Left lung (tissue), 10 donors: ENCODE results near the gene LHCGR. TPM values are rescaled to one million over a fixed set of nuclear protein-coding genes. Genes with fewer than 3 reads are reported as not detected.
A peak's percentile ranks its signal among the peaks of the same experiment; 100 is the strongest.

Source experiments
- ATAC-seq: fragments of 200-7000 bp; cut with Tn5 transposase; one replicate; pipeline ENCODE4 v1.9.1; 2020; ENCODE audit warnings: moderate library complexity
- DNase-seq, 4 donors: peaks; one replicate each; pipeline ENCODE4 v3.0.0-alpha.2; 2013 to 2020
- H3K27ac ChIP-seq, 2 donors: fragments of 200-600 bp; sonication (generic) in 1 of 2; one replicate each; pipeline versions ENCODE4 v1.5.0 to v1.8.0; 2020 to 2021
- H3K27me3 ChIP-seq, 2 donors: fragments of 200-600 bp; sonication (generic) in 1 of 2; one replicate each; pipeline versions ENCODE4 v1.5.0 to v1.8.0; 2020 to 2021
- H3K36me3 ChIP-seq, 2 donors: fragments of 200-600 bp; sonication (generic) in 1 of 2; one replicate each; pipeline versions ENCODE4 v1.5.0 to v1.8.0; 2020 to 2021
- H3K4me1 ChIP-seq, 2 donors: fragments of 200-600 bp; one replicate each; pipeline ENCODE4 v1.8.0; 2021
- H3K4me3 ChIP-seq, 2 donors: fragments of 200-600 bp; sonication (generic) in 1 of 2; one replicate each; pipeline versions ENCODE4 v1.5.0 to v1.8.0; 2020 to 2021; ENCODE audit warnings: mild to moderate bottlenecking in 1 of 2
- H3K9me3 ChIP-seq, 2 donors: fragments of 200-600 bp; sonication (generic) in 1 of 2; one replicate each; pipeline versions ENCODE4 v1.5.0 to v1.8.0; 2020 to 2021
- CTCF ChIP-seq, 2 donors: fragments of 200-600 bp; sonication (generic) in 1 of 2; IDR thresholded peaks; one replicate each; pipeline versions ENCODE4 v1.5.0 to v1.8.0; 2021; ENCODE audit warnings: antibody characterized with exemption in 2 of 2
- intact Hi-C, 2 donors: fragments of 100-400 bp; cut with DNase I; formaldehyde crosslinking; loops; one replicate each; pipeline versions ENCODE4 v1.11.2 to v1.14.2; 2022
- polyA plus RNA-seq, 6 donors: library from polyadenylated mRNA; unstranded; fragments of 120-200 nt; gene quantifications; one replicate each; pipeline ENCODE4 v1.2.1, GENCODE V29; 2013; ENCODE audit not compliant: insufficient read length in 6 of 6
- total RNA-seq, 2 donors: library from RNA; stranded (reverse); fragmentation: NEBNext Ultra II Directional; extraction: Animal tissue kit (Norgen Biotek cat#: 25700); gene quantifications; one replicate each; pipeline ENCODE4 v1.2.1, GENCODE V29; 2021
- donor health status: DM: no; HTN: yes; CAD: no.
- donor health status: DM: no; HTN: no; CAD: no.

LHCGR gene
- total and polyA plus RNA-seq, 8 donors: 0.08 to 0.21 (median 0.14) TPM; not detected in 2

DNA sequence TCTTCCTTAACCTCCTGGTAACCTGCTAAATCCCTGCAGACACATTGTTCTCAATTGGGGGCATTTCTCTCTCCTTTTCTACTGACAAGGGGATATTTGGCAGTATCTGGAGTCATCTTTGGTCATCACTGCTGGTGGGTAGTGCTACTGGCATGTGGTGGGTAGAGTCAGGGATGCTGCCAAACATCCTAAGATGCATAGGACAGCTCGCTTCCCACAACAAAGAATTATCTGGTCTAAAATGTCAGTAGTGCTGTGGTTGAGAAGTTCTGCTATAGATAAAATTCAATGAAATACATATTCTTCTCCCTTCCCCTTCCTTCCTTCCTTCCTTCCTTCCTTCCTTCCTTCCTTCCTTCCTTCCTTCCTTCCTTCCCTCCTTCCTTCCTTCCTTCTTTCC is 18.7 kb upstream of the LHCGR start:
- H3K36me3 ChIP-seq: no peaks in the 10 kb centered on the region
- no peak for TF ChIP-seq CTCF (IDR thresholded peaks at IDR 0.05)
- H3K9me3 ChIP-seq: no peaks in the 10 kb centered on the region
- DNase-seq (no peak), ATAC-seq (no peak)
- intact Hi-C loops: no loop called here
- H3K27me3 ChIP-seq: no peaks in the 10 kb centered on the region
- H3K27ac ChIP-seq: no peak overlapping the region
- no peak overlapping the region for H3K4me3 ChIP-seq
- no peaks in the 10 kb centered on the region for H3K4me1 ChIP-seq

GRCh38 chr2:48771241-48772014 is 15.9 kb upstream of the LHCGR start:
- Histone ChIP-seq H3K27me3 (no peaks in the 10 kb centered on the region), H3K36me3 (no peaks in the 10 kb centered on the region), H3K27ac (no peak overlapping the region), H3K4me1 (no peaks in the 10 kb centered on the region), H3K9me3 (no peaks in the 10 kb centered on the region), H3K4me3 (no peak overlapping the region)
- ATAC-seq (no peak), DNase-seq (no peak)
- intact Hi-C loops: no loop called here
- no peak for TF ChIP-seq CTCF (IDR thresholded peaks at IDR 0.05)

DNA sequence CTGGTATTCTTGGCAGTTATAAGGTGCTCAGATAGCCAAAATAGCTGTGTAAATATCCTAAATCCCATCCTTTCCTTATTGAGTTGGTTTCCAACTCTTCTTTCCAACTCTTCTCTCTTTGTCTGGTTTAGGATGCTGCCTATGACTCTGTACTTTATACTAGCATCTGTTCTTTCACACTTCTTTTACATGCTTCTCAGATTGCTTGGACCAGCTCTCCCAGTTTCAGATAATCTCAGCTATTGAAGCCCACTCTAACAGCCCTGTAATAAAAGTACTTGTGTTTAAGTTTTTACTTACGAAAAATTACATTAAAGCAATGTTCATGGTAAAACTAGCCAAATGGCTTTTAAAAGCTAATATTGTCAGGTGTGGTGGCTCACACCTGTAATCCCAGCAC is 14.7 kb upstream of the LHCGR start:
- ATAC-seq: no peak

GRCh38 chr2:48768669-48769068 is 13.1 kb upstream of the LHCGR start:
- Histone ChIP-seq H3K9me3 (no peaks in the 10 kb centered on the region), H3K4me1 (no peaks in the 10 kb centered on the region), H3K4me3 (no peak overlapping the region), H3K27me3 (no peaks in the 10 kb centered on the region), H3K27ac (no peak overlapping the region), H3K36me3 (no peaks in the 10 kb centered on the region)
- intact Hi-C loops: no loop called here
- ATAC-seq (no peak), DNase-seq (no peak)
- TF ChIP-seq CTCF (IDR thresholded peaks at IDR 0.05): no peak

More for the DNA sequence above, 14.7 kb upstream of the LHCGR start:
- no peak overlapping the region for H3K4me3 ChIP-seq
- no peak for TF ChIP-seq CTCF (IDR thresholded peaks at IDR 0.05)
- intact Hi-C loops: no loop called here
- DNase-seq: no peak
- H3K4me1 ChIP-seq: no peaks in the 10 kb centered on the region
- no peak overlapping the region for H3K27ac ChIP-seq
- no peaks in the 10 kb centered on the region for H3K9me3 ChIP-seq
- no peaks in the 10 kb centered on the region for H3K27me3 ChIP-seq
- no peaks in the 10 kb centered on the region for H3K36me3 ChIP-seq

DNA sequence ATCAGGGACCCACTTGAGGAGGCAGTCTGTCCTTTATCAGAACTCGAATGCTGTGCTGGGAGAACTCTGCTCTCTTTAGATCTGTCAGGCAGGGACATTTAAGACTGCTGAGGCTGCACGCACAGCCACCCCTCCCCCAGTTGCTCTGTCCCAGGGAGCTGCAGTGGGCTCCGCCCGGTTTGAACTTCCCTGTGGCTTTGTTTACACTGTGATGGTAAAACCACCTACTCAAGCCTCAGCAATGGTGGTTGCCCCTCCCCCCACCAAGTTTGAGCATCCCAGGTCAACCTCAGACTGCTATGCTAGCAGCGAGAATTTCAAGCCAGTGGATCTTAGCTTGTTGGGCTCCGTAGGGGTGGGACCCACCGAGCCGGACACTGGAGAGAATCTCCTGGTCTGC is 11.8 kb upstream of the LHCGR start:
- ATAC-seq: no peak
- Histone ChIP-seq H3K4me1 (no peaks in the 10 kb centered on the region), H3K4me3 (no peak overlapping the region), H3K27ac (no peak overlapping the region), H3K27me3 (no peaks in the 10 kb centered on the region), H3K9me3 (peaks cover 0 to 5% of the 10 kb centered on the region in 2 donors), H3K36me3 (no peaks in the 10 kb centered on the region)
- intact Hi-C loops: no loop called here
- peak in 1 of 4 donors; percentile 46 for DNase-seq
- no peak for TF ChIP-seq CTCF (IDR thresholded peaks at IDR 0.05)
